Renal cortical epithelial cell (primary cell): ENCODE data around the gene SERPINB13. TPM values are rescaled to one million over a fixed set of nuclear protein-coding genes. Genes with fewer than 3 reads are reported as not detected.
A peak's percentile ranks its signal among the peaks of the same experiment; 100 is the strongest.

Source experiments
- DNase-seq: peaks from one replicate; pipeline ENCODE4 v3.0.0-alpha.2; 2011; ENCODE audit warnings: low read depth
- total RNA-seq: library from RNA; depleted of rRNA; stranded (reverse); fragments of >200 nt; gene quantifications from 2 replicates; pipeline ENCODE4 v1.2.3, GENCODE V29; 2014

Gene SERPINB13
- total RNA-seq, 1 donor from 2014 or later: not detected

DNA sequence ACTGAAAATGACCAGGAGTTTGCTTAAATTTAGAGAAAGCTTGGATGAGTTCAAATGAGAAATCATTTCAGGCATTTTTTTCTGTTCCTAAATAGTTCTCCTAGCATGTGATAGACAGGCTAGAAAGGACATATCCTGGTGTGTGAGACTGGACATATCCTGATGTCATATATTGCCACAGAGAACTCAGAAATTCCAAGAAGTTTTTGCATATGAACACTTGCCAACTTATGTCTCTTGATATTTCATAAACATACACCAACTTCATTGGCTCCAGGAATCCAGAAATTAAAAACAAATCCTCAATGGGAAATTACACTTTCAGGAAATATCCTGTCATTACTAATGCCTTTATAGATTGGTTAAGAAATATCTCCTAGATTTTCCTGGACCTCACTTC, 59.8 kb downstream of the SERPINB13 start:
- peak; percentile 7 for DNase-seq

DNA sequence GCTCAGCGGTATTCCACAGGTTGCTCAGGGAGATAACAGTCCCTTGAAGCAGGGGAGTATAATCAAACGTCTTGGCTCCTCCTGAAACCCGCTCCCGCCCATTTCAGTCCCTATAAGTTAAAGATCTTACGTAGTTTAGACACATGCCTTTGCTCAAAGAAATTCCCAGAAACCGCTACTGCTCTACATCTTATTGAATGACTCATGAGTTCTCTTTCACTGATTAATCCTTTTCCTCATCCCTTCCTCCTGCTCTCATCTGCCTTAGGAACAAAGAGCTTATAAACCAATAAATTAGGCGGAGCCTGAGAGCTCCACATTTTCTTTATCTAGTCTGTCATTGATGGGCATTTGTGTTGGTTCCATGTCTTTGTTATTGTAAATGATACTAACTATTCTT, 61.1 kb downstream of the SERPINB13 start:
- peak; percentile 59 for DNase-seq

Other genes with a start within 250 kb of the SERPINB13 start
- 26.2 and 75.1 TPM in 2 replicates for gene KDSR, start 220.1 kb upstream of the SERPINB13 start, total RNA-seq
- gene VPS4B, start 164.9 kb upstream of the SERPINB13 start, total RNA-seq: 81.9 and 117 TPM in 2 replicates
- 0.10 and 1.2 TPM in 2 replicates for gene SERPINB5, start 110.4 kb upstream of the SERPINB13 start, total RNA-seq
- not detected in 2 replicates for gene SERPINB12, start 45.0 kb upstream of the SERPINB13 start, total RNA-seq
- gene SERPINB4, start 56.9 kb downstream of the SERPINB13 start, total RNA-seq: 0.17 and 0.35 TPM in 2 replicates
- gene SERPINB3, start 74.5 kb downstream of the SERPINB13 start, total RNA-seq: 0.40 and 1.9 TPM in 2 replicates
- not detected in 2 replicates for gene SERPINB11, start 115.6 kb downstream of the SERPINB13 start, total RNA-seq
- gene SERPINB7, start 188.1 kb downstream of the SERPINB13 start, total RNA-seq: 0.25 and 28.0 TPM in 2 replicates